Posterior cingulate gyrus (tissue), 11 donors: Measurements from ENCODE around the gene PRKG1.
"Not testable (repeated sequence)": the region's sequence is repeated elsewhere in the genome, so short reads cannot be mapped to it uniquely, and the experiment has no call there.

Experiments used
- DNase-seq, 10 donors: peaks; one replicate each; pipeline versions ENCODE4 v3.0.0 to v3.0.0-alpha.2; 2020 to 2021; ENCODE audit warnings: mixed read lengths in 3 of 10
- intact Hi-C: fragments of 100-400 bp; cut with DNase I; formaldehyde crosslinking; loops from one replicate; pipeline ENCODE4 v1.15.1; 2023

PRKG1 gene

GRCh38 chr10:51993475-51993874 lies 919.2 kb downstream of the PRKG1 start:
- no peak for DNase-seq
- intact Hi-C loops, result no loop called here

DNA sequence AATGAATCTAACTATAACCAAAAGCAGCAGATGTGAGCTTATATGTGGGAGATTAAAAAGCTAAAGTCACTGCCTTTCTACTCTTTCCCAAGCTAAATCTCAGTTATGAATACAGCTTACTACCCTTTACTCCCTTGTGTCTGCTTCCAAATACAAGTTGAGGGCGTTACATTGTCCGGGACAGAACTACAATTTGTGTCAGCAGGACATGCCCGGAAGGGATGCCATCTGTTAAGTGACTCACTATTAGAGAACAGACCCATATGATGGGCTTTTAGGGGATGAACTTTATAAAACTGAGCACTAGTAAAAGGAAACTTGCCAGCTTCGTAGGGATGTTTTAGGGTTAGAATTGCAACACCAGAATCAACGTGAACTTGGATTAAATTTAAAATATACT lies 924.8 kb downstream of the PRKG1 start:
- intact Hi-C loops, result no loop called here
- no peak for DNase-seq

DNA sequence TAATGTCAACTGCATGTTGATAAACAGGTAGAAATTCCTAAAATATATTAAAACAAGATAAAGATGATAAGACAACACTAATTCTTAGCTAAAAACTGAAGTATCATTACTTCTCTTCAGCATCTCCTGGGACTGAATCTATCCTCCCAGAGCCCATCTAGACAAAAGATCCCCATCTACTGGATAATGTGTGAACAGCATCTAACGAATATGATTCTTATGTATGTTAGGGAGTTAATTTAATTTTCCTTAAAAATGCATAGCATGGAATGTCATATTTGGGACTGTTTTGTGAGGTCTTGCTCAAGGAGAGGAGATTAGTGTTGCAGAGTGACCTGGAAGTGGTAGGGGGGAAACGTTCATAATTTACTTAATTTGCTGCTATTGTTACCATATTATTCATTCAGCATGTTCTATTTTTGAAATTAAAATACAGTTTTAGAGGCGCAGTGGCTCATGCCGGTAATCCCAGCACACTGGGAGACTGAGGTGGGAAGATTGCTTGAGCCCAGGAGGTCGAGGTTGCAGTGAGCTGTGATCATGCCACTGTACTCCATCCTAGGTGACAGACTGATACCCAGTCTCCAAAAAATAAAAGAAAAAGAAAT lies 930.2 kb downstream of the PRKG1 start:
- no peak for DNase-seq
- intact Hi-C loops, result no loop called here

- no peak for DNase-seq
- intact Hi-C loops, result no loop called here
Observed at GRCh38 chr10:52007091-52007490, 932.8 kb downstream of the PRKG1 start.

DNA sequence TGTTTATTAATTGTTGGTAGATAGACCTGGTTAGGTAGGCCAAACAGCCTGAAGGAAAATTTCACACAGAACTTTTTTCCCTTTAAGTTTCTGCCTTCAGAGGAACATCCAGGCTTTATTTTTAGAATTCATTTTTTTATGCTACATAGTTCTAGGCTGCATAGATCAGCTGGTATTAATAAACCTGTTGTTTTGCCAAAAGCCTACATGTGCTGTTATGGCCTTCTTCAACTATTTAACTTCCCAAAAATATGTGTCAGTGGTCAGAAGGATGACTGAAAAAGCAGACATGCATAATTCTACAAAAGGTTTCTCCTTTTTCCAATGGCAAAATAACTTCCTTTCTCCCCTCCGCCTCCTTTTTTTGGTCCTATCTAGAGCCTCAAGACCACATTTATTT lies 936.8 kb downstream of the PRKG1 start:
- intact Hi-C loops, result no loop called here
- no peak for DNase-seq

DNA sequence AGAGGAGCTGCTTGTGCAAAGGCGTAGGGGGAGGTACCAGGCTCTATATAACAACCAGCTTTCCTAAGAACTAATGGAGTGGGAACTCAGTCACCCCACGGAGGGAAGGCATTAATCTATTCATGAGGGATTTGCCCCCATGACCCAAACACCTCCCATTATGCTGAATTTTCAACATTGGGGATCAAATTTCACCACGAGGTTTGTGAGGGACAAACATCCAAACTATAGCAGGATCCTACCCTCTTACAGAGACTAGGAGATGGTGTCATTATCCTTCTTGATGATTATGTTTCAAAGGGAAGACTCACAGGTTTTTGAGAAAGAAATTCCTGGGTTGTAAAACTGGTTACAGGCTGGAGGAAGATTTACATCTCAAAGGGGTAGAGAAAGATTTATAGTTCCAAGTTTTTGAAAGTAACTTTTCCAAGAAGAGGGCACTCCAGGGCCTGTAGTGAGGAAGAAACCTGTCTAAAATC lies 944.8 kb downstream of the PRKG1 start:
- intact Hi-C loops, result no loop called here
- no peak for DNase-seq

DNA sequence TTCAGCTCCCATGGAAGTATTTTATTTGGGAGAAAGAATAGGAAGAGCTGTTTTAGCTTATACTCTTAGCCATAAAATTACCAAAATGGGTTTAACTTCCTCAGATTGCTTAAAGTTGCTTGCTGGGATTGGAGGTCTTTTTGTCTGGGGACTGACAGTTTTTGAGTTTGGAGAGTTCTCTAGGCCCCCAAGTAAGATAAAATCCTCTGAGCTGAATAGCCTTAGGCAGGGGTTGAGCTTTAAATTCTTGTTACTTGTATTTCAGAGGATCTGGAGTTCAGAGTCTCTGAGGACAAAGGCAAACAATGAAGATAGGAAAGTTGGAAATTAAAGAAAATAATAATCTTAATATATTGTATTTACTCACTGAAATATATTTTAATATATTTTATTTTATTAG lies 945.4 kb downstream of the PRKG1 start:
- DNase-seq, result no peak
- intact Hi-C loops, result no loop called here

- DNase-seq, result no peak
- intact Hi-C loops, result no loop called here
Observed at GRCh38 chr10:52020173-52020572, 945.9 kb downstream of the PRKG1 start.

DNA sequence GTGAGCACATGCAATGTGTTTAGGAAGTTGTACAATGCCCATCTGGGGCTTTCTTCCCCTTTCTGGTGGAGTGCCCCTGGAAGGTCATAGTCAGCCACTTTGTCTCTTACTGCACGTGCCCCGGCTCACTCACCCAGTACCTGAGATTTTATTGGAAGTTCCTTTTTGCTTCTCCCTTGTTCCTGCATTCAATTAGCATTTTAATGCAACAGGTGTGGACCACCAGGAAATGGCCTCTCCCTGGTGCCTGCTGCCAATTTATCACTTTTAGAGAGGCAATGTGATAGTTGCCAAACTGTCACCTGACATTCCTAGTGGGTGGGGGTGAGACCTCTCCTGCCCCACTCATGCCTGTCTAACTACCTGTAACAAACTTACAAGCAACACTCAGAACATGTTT lies 946.4 kb downstream of the PRKG1 start:
- no peak for DNase-seq

DNA sequence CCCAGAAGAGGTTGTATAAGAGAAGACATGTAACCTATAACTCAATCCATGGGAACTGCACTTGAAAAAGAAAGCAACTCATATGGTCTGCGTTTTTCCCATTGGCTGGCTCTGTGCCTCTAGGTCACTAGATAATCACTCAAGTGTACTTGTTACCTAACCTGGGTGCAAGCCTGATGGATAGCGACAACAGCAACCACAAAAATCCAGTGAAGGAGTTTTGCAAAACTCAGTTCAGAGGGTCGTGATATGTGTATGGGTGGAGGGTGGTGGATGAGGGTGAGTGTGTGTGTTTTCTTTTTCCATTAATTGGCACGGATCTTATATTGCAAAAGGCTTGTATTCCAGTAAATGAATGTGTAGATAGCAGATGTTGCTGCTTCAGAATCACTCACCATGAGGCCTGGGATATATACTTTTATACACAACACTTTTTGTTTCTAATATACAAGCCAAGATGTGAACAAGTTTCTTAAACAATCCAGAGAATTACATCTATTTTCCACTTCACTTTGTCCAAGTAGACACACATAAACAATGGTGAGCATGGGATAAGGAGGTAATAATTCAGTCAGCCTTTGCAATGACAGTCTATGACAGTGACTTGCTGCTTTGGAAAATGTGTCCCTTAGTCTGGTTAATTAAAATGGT lies 952.9 kb downstream of the PRKG1 start:
- intact Hi-C loops, result no loop called here
- no peak for DNase-seq

More for the DNA sequence above, 946.4 kb downstream of the PRKG1 start:
- intact Hi-C loops, result no loop called here

DNA sequence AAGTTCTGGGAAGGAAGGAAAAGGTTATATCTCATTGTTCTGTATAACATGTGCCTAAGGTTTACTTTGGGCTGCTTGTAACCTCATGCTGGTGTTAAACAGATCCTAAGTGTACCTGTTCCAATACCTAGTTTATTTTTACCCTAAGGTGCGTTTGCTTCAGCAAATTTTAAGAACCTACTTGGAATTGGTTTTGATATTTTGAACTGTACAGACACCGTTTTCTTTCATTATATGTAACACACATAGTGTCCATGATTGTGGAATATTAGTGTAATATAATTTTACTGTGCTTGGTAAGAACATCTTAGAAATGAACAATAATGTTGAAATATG lies 954.2 kb downstream of the PRKG1 start:
- intact Hi-C loops, result no loop called here
- DNase-seq, result no peak

GRCh38 chr10:52029628-52030027 lies 955.3 kb downstream of the PRKG1 start:
- intact Hi-C loops, result no loop called here

GRCh38 chr10:52030051-52030790 lies 955.9 kb downstream of the PRKG1 start:
- intact Hi-C loops, result no loop called here
- DNase-seq, result no peak

More at GRCh38 chr10:52029628-52030027, 955.3 kb downstream of the PRKG1 start:
- DNase-seq, result no peak

DNA sequence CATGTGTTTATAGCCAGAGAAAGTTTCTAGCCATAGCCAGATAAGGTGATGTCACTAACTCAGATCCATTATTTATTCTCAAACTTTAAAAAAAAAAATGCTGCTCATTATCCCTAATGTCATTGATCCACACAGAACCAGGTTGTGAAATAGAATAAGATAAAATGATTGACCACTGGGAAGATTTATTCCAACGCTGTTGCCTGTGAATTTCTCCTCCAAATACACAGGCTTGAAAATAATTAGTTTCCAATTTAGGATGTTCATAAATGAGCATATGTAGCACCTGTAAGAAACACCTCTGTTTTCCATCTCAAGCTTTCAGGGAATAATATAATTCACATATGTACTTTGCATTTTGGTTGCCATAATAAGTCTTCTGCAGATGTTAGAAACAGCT lies 956.7 kb downstream of the PRKG1 start:
- intact Hi-C loops, result no loop called here
- no peak for DNase-seq

GRCh38 chr10:52031771-52032170 lies 957.5 kb downstream of the PRKG1 start:
- intact Hi-C loops, result no loop called here
- no peak for DNase-seq

DNA sequence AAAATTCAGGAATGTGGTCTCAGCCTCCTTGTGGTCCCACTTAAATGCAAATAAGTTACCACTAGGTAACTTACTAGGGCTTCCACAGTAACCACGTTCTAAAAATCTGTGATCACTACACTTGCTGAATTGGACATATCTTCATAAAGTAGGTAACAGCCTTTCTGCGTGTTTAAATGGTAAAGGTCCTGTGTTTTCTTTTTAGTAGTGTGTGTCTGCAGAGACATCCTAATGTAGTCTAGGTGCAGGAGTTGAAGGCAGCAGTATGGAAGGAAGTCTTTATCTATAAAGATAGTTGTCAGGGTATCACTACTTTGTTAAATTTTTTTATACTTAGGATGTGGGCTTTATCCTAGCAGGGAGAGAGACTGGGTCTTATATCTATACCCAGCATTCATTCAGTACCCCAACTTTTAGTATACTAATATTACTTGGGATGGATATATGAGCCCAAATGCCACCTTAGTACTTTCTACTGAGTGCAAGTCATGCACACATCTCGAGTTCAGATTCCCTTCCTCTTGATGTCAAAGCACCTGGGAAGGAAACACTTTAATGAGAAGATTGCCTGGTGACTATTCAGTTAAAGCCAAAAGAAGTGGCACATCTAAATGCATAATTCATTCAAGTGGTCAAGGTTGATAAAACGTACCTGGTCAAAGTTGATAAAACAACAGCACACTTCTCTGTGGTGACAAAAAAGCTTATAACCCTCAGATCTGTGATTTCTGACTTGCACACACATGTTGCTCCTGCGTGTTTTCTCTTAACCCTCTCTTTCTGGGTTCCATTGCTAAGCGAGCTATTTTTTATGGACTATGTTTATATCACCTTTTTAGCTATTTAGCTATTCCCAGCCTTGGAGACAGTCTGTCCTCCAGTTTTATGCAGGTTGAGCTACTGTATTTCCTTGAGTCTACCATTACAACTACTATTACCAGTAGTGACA lies 958.7 kb downstream of the PRKG1 start:
- no peak for DNase-seq

GRCh38 chr10:52039002-52039793 lies 964.9 kb downstream of the PRKG1 start:
- DNase-seq, result peak in 1 of 10 donors; percentile 26
- intact Hi-C loops, result not testable (repeated sequence)

More for the DNA sequence above, 958.7 kb downstream of the PRKG1 start:
- intact Hi-C loops, result no loop called here

GRCh38 chr10:52040486-52040885 lies 966.2 kb downstream of the PRKG1 start:
- intact Hi-C loops, result no loop called here

GRCh38 chr10:52043811-52044210 lies 969.5 kb downstream of the PRKG1 start:
- intact Hi-C loops, result no loop called here
- DNase-seq, result no peak

More at GRCh38 chr10:52040486-52040885, 966.2 kb downstream of the PRKG1 start:
- DNase-seq, result no peak

DNA sequence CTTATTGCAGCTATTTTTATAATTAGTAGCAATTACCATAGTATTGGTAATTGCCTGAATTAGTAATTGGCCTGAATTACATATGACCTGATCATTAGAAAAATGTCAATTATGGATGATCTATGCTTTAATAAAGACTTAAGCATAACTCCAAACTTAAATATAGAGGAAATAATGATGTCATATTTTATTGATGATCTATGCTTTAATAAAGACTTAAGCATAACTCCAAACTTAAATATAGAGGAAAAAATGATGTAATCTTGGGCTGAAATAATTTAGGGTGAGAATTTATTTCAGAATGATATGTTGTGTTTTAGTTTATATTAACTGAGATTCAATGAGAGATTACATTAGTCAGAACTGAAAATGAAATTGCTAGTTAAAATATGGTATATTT lies 973.8 kb downstream of the PRKG1 start:
- intact Hi-C loops, result no loop called here
- DNase-seq, result no peak
